ENCODE data around the gene USH2A.

Gene USH2A

GRCh38 chr1:215857317-215857716 lies 565.9 kb downstream of the USH2A start:
- no peak for DNase-seq

GRCh38 chr1:215845234-215845891 lies 577.9 kb downstream of the USH2A start:
- DNase-seq: no peak

DNA sequence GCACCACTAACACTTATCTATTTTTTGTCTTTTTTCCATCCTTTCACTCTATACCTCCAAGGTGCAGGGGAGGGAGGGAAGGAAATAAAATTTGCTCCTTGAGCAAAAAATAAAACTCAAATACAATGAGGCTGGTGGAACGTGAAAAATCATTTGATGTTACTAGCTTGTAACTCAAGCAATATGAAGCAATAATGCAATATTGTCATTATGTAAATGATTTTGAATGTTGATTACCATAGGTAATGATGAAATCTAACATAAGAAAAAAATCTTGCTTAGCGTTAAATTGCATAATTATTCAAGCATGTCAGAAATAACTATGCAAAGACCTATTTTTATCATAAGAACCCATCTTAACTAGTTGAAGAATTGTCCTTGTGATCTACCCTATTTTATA lies 578.5 kb downstream of the USH2A start:
- DNase-seq: no peak

- no peak for DNase-seq
Observed at GRCh38 chr1:215844266-215844665, 579.0 kb downstream of the USH2A start.

DNA sequence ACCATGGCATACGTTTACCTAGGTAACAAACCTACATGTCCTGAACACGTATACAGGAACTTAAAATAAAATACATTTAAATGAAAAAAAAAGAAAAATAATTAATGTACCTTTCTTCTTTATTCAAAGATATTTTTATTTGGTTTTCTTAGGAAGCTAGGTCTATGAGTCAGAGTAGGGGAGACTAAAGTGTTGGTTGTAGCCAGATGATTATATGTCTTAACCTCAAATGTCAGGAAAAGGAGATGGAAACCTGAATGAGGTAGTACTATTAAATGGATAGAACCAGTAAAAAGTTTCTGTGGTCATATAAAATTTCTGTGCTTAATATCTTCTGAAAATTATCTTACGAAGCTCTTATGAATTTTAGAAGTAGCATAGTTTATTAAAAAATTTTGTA lies 580.3 kb downstream of the USH2A start:
- no peak for DNase-seq

- no peak for DNase-seq
Observed at GRCh38 chr1:215835951-215836350, 587.3 kb downstream of the USH2A start.

GRCh38 chr1:215833941-215834729 lies 589.1 kb downstream of the USH2A start:
- DNase-seq: no peak

- no peak for DNase-seq
Observed at GRCh38 chr1:215830226-215830810, 592.9 kb downstream of the USH2A start.

GRCh38 chr1:215825056-215825455 lies 598.2 kb downstream of the USH2A start:
- DNase-seq: no peak

GRCh38 chr1:215824245-215824644 lies 599.0 kb downstream of the USH2A start:
- no peak for DNase-seq

DNA sequence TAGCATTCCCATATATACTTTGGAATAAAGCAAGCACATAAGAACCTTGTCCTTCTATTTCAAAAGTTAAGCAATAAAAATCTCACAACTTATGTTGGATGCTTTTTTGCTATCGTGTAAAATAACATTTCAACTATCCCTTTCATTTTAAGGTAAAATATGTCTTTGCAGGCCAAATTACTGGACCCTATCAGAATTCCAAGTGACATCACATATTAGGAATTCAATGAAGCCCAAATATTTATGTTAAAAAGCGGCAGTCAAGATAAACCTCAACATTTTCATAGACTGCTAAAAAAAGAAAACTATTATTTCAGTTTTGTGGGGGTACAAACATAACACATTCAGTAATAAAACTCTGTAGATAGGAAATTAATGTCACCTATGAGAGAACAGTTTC lies 604.1 kb downstream of the USH2A start:
- DNase-seq: no peak

- DNase-seq: no peak
Observed at GRCh38 chr1:215807911-215808436, 615.3 kb downstream of the USH2A start.

GRCh38 chr1:215807218-215807617 lies 616.0 kb downstream of the USH2A start:
- DNase-seq: no peak

- DNase-seq: no peak
Observed at GRCh38 chr1:215797859-215798258, 625.4 kb downstream of the USH2A start.

- DNase-seq: no peak
Observed at GRCh38 chr1:215794156-215794555, 629.1 kb downstream of the USH2A start.

DNA sequence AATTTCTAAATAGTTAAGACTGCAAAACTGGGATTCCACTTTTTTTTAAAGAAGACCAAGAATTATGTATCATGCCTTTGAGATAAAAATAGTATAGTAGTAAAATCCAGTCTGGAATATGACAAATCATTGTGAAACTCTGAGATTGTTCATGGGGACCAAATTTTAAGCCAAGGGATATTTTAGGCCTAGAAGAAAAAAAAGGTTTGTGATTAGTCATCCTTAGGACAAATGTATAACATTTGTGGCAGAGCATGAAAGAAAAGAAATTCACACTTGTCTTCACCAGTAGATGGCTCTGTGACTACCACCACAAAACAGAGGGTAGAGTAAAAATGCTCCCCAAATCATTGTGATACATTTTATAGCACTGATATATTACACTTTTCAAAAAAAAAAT lies 630.1 kb downstream of the USH2A start:
- DNase-seq: no peak

- DNase-seq: no peak
Observed at GRCh38 chr1:215792446-215792845, 630.8 kb downstream of the USH2A start.

GRCh38 chr1:215789981-215790380 lies 633.3 kb downstream of the USH2A start:
- no peak for DNase-seq

DNA sequence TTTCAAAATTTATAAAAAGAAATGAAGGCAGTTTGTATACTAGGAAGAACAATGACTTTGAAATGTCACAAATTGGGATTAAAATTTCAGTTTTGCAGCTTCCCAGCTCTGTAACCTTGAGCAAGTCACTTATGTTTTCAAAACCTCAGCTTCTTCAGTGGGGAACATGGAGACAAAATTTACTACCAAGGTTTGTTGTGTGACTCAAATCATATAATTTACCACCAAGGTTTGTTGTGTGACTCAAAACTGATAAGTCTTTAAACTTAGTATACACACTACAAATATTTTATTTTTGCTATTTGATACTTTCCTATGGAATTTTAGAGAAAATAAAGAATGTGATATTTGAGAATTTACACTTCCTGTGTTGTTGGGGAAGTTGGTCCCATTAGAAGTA lies 636.3 kb downstream of the USH2A start:
- no peak for DNase-seq

DNA sequence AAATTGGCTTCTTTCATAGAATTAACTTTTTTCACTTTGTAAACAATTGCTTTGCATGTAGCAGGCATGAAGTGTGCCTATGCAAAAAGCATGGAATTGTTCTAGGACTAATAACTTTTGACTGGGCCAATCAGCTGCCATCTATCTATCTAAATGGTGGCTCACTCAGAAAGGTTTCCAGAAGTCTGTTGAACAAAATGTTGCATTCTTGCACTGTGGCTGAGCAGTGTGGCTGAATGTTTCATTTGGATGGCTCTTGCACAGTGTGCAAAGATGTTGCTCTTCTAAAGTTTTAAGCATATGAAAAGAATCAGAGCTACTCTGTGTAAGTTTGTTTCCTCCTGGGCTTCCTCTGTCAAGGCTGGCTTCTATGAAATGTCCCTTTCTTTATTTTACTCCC lies 642.6 kb downstream of the USH2A start:
- no peak for DNase-seq

- no peak for DNase-seq
Observed at GRCh38 chr1:215780139-215780538, 643.1 kb downstream of the USH2A start.

DNA sequence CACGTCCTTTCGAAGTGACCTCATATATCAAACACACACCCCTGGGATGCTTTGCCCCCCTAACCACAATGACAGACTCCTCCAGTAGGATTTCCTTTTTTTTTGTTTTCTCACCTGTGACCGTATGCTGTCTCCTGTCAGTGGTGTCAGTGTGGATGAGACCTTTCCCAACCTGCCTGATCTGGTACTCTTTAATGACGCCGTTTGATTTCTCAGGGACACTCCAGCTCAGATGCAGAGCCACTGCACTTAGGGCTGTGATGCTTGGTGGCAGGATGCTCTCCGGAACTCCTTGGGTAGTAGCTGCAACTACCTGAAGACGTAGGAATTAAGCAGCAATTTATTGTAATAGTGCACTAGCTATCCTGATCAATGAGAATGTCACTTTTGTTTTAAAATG lies 643.5 kb downstream of the USH2A start:
- DNase-seq: no peak

- DNase-seq: no peak
Observed at GRCh38 chr1:215777370-215777925, 645.8 kb downstream of the USH2A start.

GRCh38 chr1:215776336-215776735 lies 646.9 kb downstream of the USH2A start:
- no peak for DNase-seq

All from stimulated activated CD4-positive, alpha-beta T cell treated with anti-CD3 and anti-CD28 coated beads, Interleukin-15, amount 100 ng/mL, for 24 hours (primary cell).